Upper lobe of left lung (tissue), 6 donors: ENCODE data around the gene KLHL10. TPM values are rescaled to one million over a fixed set of nuclear protein-coding genes. Genes with fewer than 3 reads are reported as not detected.

Experiments
- ATAC-seq, 2 donors: fragments of 200-7000 bp; cut with Tn5 transposase; one replicate each; pipeline ENCODE4 v1.9.1; 2022; ENCODE audit warnings: mild to moderate bottlenecking in 2 of 2, moderate library complexity in 2 of 2; ENCODE audit not compliant: low FRiP score in 2 of 2
- DNase-seq, 2 donors: peaks; one replicate each; pipeline ENCODE4 v3.0.0-alpha.2; 2019 to 2020
- H3K27ac ChIP-seq, 4 donors: fragments of 200-600 bp; sonication (generic); one replicate each; pipeline ENCODE4 v1.5.1; 2016 to 2019
- H3K27me3 ChIP-seq, 4 donors: fragments of 200-600 bp; sonication (generic); one replicate each; pipeline ENCODE4 v1.5.1; 2017 to 2019
- H3K36me3 ChIP-seq, 4 donors: fragments of 200-600 bp; sonication (generic); one replicate each; pipeline ENCODE4 v1.5.1; 2016 to 2019
- H3K4me1 ChIP-seq, 4 donors: fragments of 200-600 bp; sonication (generic); one replicate each; pipeline ENCODE4 v1.5.1; 2018 to 2019
- H3K4me3 ChIP-seq, 4 donors: fragments of 200-600 bp; sonication (generic); one replicate each; pipeline ENCODE4 v1.5.1; 2017 to 2019; ENCODE audit warnings: mild to moderate bottlenecking in 2 of 4, moderate library complexity in 1 of 4
- H3K9me3 ChIP-seq, 4 donors: fragments of 200-600 bp; sonication (generic); one replicate each; pipeline ENCODE4 v1.5.1; 2018 to 2019
- EP300 ChIP-seq, 4 donors: sonication (generic); formaldehyde crosslinking; IDR thresholded peaks; one replicate each; pipeline ENCODE4 v1.5.1; 2017; ENCODE audit warnings: antibody characterized with exemption in 4 of 4, control low read depth in 2 of 4
- POLR2A ChIP-seq, 4 donors: fragments of 450-650 bp; IDR thresholded peaks; one replicate each; pipeline ENCODE4 v1.5.1; 2016 to 2017; ENCODE audit warnings: antibody characterized with exemption in 4 of 4, mild to moderate bottlenecking in 2 of 4
- POLR2AphosphoS5 ChIP-seq, 2 donors: sonication (generic); formaldehyde crosslinking; IDR thresholded peaks; one replicate each; pipeline ENCODE4 v1.5.1; 2017; ENCODE audit warnings: antibody characterized with exemption in 2 of 2
- WGBS, 2 donors: methylation state at CpG; one replicate each; pipeline ENCODE4 v1.1.5; 2017 to 2018; 5-methylcytosine and 5-hydroxymethylcytosine counted together
- total RNA-seq, 6 donors: library from RNA; depleted of rRNA in 4 of 6; stranded (reverse); fragments of >200 nt in 4 of 6; gene quantifications; one replicate each; pipeline versions ENCODE4 v1.1.0 to v1.2.1, GENCODE V29; 2016 to 2021
- TF ChIP-seq, protein P1 (sequence below), 6 experiments: fragments of 450-650 bp in 4 of 6; fragments of 200-600 bp in 2 of 6; sonication (generic) in 2 of 6; IDR thresholded peaks; one replicate each; pipeline ENCODE4 v1.5.1; 2016 to 2019; ENCODE audit warnings: antibody characterized with exemption in 6 of 6
- donor health status: DM: no; HTN: no; CAD: no; lungs with moderate emphysema.
- donor health status: DM: no; HTN: yes; CAD: no; lungs with severe emphysema.

The KLHL10 gene
- total RNA-seq, 6 donors from 2014 or later: 0.17 to 1.1 (median 0.37) TPM; not detected in 3

- Histone ChIP-seq H3K27ac (no peak overlapping the region), H3K9me3 (no peaks in the 10 kb centered on the region), H3K27me3 (no peaks in the 10 kb centered on the region), H3K4me1 (peaks cover 6 to 19% (median 11%) of the 10 kb centered on the region in 4 donors), H3K36me3 (peaks cover 0 to 4% (median 0%) of the 10 kb centered on the region in 4 donors), H3K4me3 (no peak overlapping the region)
- DNase-seq (no peak), ATAC-seq (no peak)
- WGBS, 2 donors: 57 to 80% methylated on average over 13 to 23 of the region's 24 CpGs
- TF ChIP-seq POLR2AphosphoS5 (IDR thresholded peaks at IDR 0.05) (no peak), EP300 (IDR thresholded peaks at IDR 0.05) (no peak), POLR2A (IDR thresholded peaks at IDR 0.05) (no peak)
- TF ChIP-seq, protein P1, sequence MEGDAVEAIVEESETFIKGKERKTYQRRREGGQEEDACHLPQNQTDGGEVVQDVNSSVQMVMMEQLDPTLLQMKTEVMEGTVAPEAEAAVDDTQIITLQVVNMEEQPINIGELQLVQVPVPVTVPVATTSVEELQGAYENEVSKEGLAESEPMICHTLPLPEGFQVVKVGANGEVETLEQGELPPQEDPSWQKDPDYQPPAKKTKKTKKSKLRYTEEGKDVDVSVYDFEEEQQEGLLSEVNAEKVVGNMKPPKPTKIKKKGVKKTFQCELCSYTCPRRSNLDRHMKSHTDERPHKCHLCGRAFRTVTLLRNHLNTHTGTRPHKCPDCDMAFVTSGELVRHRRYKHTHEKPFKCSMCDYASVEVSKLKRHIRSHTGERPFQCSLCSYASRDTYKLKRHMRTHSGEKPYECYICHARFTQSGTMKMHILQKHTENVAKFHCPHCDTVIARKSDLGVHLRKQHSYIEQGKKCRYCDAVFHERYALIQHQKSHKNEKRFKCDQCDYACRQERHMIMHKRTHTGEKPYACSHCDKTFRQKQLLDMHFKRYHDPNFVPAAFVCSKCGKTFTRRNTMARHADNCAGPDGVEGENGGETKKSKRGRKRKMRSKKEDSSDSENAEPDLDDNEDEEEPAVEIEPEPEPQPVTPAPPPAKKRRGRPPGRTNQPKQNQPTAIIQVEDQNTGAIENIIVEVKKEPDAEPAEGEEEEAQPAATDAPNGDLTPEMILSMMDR (IDR thresholded peaks at IDR 0.05): no peak
Observed at GRCh38 chr17:41803049-41804020, 34.3 kb upstream of the KLHL10 start.

- DNase-seq (no peak), ATAC-seq (no peak)
- 90 to 91% methylated on average over 4 to 8 of the region's 8 CpGs for WGBS, 2 donors
Observed at GRCh38 chr17:41806685-41807445, 30.8 kb upstream of the KLHL10 start.

DNA sequence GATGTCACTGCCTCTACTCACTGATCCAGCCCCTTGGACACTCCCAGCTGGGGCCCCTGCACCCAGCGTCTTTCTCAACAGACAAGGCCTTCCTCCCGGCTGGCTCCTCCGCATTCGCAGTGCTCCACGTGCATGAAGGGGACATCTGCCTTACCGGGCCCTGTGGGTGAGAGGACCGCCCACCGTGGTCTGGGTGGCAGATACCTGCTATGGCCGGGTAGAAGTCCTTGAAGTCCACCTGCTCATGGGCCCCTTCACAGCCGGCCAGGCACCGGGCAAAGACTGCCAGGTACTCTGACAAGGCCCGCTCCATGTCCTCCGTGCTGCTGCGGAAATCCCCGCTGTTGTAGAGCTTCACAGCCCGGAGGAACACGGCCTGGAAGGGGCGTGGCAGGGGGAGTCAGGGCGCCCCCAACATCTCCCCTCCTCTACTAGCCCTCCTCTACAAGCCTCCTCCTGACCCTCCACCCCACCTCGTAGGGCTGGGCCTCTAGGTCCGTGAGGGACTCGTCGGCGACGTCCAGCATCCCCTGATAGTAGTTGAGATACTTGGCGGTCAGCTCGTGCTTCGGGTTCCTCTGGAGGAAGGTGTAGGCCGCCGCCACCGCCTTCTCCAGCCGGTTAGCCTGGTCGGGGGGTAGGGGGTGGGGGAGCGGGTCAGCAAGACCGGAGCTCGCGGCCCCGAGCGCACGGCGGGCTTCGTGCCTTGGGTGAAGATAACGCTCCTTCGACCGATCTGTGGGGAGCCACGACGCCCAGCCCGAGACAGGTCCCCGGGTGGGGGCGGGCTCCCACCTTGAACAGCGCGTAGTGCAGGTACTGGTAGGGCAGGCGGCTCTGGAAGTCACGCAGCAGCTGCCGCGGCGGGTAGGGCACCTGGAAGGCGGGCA, 26.7 kb upstream of the KLHL10 start:
- peak in 1 of 2 donors; percentile 1 for ATAC-seq
- Histone ChIP-seq H3K4me1 (peaks cover 29 to 35% (median 32%) of the 10 kb centered on the region in 4 donors), H3K9me3 (no peaks in the 10 kb centered on the region), H3K27ac (peak overlapping the region; percentile 46 to 81 (median 72)), H3K36me3 (peaks cover 0 to 4% (median 0%) of the 10 kb centered on the region in 4 donors), H3K4me3 (peak overlapping the region; percentile 46 to 88 (median 65)), H3K27me3 (peaks cover 0 to 6% (median 0%) of the 10 kb centered on the region in 4 donors)
- no peak for DNase-seq
- 43 to 52% methylated on average over 19 to 20 of the region's 58 CpGs for WGBS, 2 donors
- TF ChIP-seq POLR2A (IDR thresholded peaks at IDR 0.05): no peak

More at GRCh38 chr17:41806685-41807445, 30.8 kb upstream of the KLHL10 start:
- H3K27me3 ChIP-seq: peaks cover 0 to 1% (median 0%) of the 10 kb centered on the region in 4 donors
- peaks cover 15 to 23% (median 20%) of the 10 kb centered on the region in 4 donors for H3K4me1 ChIP-seq
- H3K4me3 ChIP-seq: no peak overlapping the region
- H3K9me3 ChIP-seq: no peaks in the 10 kb centered on the region
- no peak for TF ChIP-seq EP300 (IDR thresholded peaks at IDR 0.05)
- no peak for TF ChIP-seq POLR2AphosphoS5 (IDR thresholded peaks at IDR 0.05)
- TF ChIP-seq POLR2A (IDR thresholded peaks at IDR 0.05): no peak
- TF ChIP-seq, protein P1 (IDR thresholded peaks at IDR 0.05): no peak
- H3K36me3 ChIP-seq: peaks cover 0 to 4% (median 0%) of the 10 kb centered on the region in 4 donors
- H3K27ac ChIP-seq: no peak overlapping the region

DNA sequence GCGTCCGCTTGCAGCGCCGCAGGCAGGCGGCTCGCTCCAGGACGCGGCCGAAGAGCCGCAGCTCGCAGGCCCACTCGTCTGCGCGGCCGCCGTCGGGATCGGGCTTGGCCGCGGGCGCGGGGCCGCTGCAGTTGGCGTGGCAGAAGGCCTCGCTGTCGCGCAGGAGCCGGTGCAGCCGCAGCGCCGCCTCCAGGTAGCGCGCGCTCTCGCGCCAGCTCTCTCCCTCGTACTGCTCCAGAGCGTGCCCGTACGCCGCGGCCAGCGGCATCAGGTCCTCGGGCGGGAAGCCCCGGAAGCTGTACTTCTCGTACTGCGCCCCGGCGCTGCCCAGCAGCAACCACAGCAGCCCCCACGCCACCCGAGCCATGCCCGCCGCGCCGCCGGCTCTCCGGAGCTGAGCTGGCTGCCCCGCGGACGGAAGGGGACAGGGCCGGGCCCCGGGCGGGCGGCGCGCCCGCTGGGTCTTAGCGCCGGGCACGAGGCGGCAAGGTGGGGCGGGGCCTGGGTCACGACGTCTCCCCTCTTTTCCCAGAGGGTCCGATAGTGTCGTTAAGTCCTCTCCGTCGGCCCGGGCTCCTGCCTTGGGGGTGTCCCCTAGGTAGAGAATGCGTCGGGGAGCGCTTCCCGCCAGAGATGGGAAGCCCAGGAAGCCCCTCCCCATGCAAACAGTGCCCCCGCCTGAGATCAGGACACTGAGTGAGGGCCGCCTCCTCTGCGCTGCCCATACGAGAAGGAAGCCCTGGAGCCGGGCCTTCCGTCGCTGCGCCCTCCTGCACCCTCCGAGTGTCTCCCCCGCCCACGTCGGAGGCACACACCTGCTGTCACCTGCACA, 25.9 kb upstream of the KLHL10 start, which contains the start of gene P3H4:
Gene P3H4, minus strand, starts transcription at position 401 of the 832 bp plus-strand sequence. Its CDS starts 34 bp downstream, at position 367.
- peak; percentile 81 to 96 for DNase-seq
- H3K27ac ChIP-seq: peak within 1 kb of the TSS; percentile 46 to 81 (median 72)
- TF ChIP-seq EP300 (IDR thresholded peaks at IDR 0.05) (no peak), POLR2A (IDR thresholded peaks at IDR 0.05) (peak in 1 of 4 donors; percentile 39), POLR2AphosphoS5 (IDR thresholded peaks at IDR 0.05) (no peak)
- TF ChIP-seq, protein P1 (IDR thresholded peaks at IDR 0.05): peak; percentile 63 to 92 (median 88)
- H3K9me3 ChIP-seq: no peaks in the 10 kb centered on the region
- peaks cover 0 to 6% (median 0%) of the 10 kb centered on the region in 4 donors for H3K27me3 ChIP-seq
- peak within 1 kb of the TSS; percentile 46 to 88 (median 65) for H3K4me3 ChIP-seq
- H3K4me1 ChIP-seq: peaks cover 29 to 35% (median 32%) of the 10 kb centered on the region in 4 donors
- ATAC-seq: peak; percentile 83 to 93
- 1% methylated on average over 26 to 60 of the region's 96 CpGs for WGBS, 2 donors
- H3K36me3 ChIP-seq: peaks cover 0 to 4% (median 0%) of the 10 kb centered on the region in 4 donors
